GM18511 (cell line): ENCODE results near the gene SLITRK2.

Source experiments
- ATAC-seq: cut with Tn5 transposase; IDR thresholded peaks from one replicate; pipeline ENCODE4 v1.9.1; 2021; ENCODE audit warnings: mild to moderate bottlenecking, moderate library complexity; ENCODE audit not compliant: unreplicated experiment

The SLITRK2 gene

GRCh38 chrX:145817331-145818185 is at the start of gene SLITRK2:
Gene SLITRK2 (plus strand): TSS chrX:145817829. CDS start chrX:145822426, 4,597 bp downstream.
- no peak for ATAC-seq

DNA sequence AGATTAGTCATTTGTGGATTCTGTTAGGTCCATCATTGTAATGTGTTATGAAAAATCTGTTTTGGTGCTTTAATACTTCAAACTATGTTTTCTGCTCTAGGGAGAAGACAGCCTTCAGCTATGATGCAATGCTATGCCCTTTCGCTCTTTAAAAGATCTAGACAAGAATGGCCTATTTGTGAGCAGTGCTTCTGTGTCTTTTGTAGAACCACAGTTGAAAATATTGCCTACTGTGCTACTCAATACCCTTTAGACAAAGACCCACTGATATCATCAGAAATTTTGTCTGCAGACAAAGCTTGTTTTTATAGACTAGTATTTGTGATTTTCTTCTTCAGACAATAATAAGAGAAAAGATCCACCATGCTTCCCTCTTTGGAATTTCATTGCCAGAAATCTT is 44.6 kb upstream of the SLITRK2 start:
- no peak for ATAC-seq

DNA sequence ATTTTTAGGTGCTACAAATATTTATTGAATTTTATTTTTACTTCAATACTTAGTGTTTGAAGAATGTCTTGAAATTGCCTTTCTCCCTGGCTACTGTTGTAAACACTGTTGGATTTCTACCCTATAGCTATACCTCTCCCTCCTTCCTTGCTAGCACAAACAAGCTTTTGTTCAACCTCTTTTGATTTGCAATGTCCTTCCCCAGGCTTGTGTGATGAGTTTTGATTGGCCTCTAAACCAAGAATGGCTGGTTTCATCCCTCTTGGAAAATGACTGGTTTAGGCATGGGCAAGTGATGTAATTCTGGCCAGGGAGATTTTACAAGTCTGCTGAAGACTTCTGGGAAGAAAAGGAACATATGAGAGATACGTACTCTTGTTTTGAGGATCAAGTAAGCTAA is 25.3 kb upstream of the SLITRK2 start:
- ATAC-seq: no peak

GRCh38 chrX:145803508-145803907 is 14.1 kb upstream of the SLITRK2 start:
- no peak for ATAC-seq

- no peak for ATAC-seq
These were observed 4.5 kb upstream of the SLITRK2 start for GRCh38 chrX:145813081-145813480.

- no peak for ATAC-seq
These were observed 871 bp upstream of the SLITRK2 start for GRCh38 chrX:145816601-145817315.

DNA sequence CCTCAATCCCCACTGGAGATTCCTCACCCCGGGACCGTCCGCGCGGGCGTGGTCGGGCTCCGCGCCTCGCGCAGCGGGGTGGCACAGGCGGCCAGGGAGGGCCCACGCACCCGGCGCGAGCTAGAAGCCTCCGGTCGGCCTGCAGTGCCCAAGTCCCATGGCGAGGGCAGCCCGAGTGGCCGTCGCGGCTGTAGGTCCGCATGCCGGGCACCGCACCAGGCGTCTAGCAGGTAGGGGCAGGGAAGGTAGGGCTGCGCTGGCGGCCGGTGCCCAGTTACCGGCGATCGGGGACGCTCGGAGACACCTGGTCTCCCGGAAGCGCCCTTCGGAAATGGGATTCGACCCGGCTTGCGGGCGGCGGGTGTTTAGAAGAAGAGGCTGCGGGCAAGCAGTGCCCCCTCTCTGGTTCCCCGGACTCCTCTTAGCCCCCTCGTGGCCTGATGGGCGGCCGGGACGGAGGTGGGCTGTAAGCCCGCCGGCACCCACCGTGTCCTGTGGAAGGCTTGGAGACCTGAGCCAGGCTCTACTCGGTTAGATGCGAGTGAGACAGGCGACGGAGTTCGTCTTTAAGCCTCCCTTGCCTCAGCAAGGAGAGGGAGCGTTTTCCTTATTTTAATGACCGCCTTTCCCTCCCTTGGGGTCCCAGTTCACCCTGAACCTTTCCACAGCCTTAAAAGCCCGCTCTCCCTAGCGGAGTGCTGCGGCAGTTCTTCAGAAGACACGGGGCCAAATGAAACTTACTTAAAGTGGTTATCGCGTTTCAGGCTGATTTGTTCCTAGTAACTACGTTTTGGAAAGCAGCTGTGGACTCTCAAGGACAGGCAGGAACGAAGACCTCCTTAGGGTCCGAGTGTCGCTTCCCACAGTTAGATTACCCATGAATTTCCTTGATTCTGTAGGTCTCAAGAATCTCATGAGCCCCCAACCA is 821 bp downstream of the SLITRK2 start:
- ATAC-seq: no peak

DNA sequence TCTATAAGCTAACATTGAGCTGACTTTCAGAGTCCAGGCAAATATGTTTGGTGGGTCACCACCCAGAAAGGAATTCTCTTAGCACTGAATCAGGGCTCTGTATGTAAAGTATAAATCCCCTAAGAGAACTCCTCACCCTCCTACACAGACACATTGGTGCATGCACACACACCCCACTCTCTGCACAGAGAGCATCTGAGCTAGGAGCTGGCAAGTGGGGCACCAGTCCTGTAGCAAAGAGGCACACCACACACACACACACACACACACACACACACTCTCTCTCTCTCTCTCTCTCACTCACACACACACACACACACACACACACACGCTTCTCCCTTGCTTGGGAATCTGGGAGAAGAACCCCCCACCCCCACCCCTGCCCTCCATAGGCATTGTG is 3.2 kb downstream of the SLITRK2 start:
- ATAC-seq: no peak

DNA sequence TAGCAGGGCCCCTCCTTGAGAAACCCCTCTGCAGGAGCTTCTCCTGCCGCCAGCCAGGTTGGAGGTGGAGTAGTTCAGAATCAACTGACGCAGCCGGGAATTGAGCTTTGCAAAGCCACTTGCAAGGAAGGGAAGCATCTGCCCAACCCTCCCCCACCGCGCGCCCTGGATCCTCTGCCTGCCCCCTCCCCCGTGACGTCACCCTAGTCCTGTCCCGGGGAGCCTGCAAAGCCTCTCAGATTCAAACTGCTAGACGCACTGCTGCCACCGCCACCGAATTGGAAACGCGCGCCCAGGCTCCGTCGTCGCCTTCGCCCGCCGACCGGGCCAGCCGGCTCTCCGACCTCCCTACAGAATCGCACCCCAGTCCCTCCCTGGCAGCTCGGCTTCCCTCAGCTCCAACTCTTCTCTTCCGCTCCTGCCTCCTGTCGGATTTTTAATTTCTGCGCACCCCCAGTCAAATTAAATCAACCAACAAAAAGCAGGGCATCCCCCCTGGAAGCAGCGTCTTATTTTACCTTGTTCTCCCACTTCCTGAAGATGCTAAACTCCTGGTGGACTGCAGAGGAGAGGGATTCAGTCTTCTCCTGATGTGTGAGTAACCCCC is 3.8 kb downstream of the SLITRK2 start:
- no peak for ATAC-seq

DNA sequence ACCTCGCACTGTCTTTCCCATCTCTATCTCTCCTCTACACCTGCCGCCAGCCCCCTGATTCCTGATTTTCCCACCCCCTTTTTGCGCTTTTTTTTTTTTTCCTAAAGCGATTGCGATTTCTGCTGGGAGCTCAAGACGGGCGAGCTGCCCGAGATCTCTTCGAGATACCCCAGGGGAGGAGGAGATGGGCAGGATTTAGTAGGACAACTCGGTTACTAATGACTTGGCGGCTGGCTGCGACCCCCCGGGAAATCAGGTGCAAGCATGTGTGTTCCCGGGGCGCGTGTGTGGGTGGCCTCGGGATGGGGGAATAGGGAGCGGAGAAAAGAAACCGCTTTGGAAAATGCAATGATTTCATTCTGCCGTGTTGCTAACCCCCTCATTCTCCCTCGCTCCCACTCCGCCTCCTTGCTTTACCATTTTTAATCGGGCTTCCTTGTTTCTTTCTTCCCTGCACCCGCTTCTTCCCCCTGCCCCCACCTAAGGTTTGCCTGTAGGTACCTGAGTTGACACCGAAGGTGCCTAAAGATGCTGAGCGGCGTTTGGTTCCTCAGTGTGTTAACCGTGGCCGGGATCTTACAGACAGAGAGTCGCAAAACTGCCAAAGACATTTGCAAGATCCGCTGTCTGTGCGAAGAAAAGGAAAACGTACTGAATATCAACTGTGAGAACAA is 4.4 kb downstream of the SLITRK2 start:
- no peak for ATAC-seq

DNA sequence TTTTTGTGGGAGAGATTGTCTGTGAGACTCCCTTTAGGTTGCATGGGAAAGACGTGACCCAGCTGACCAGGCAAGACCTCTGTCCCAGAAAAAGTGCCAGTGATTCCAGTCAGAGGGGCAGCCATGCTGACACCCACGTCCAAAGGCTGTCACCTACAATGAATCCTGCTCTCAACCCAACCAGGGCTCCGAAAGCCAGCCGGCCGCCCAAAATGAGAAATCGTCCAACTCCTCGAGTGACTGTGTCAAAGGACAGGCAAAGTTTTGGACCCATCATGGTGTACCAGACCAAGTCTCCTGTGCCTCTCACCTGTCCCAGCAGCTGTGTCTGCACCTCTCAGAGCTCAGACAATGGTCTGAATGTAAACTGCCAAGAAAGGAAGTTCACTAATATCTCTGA is 5.5 kb downstream of the SLITRK2 start:
- ATAC-seq: no peak

- no peak for ATAC-seq
These were observed 8.3 kb downstream of the SLITRK2 start for GRCh38 chrX:145825896-145826295.

DNA sequence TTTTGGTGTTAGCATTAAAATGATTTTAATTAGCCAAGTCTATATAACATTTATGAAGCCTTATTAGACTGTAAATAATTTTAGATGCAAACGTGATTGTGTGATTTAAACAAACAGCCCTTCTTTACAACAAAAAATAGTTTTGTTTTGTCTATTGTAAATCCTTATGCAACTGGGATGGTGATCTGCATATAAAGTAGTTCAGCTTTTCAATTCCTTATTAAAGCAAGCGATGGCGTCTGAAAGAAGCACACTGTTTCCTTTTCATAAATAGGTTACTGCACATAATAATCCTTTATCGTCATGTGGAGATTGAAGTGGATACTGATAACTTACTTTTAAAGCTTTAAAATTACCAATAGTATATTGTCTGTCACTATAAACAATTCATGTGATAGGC is 8.8 kb downstream of the SLITRK2 start:
- no peak for ATAC-seq

- ATAC-seq: no peak
These were observed 15.2 kb downstream of the SLITRK2 start for GRCh38 chrX:145832796-145833195.

- no peak for ATAC-seq
These were observed 22.9 kb downstream of the SLITRK2 start for GRCh38 chrX:145840531-145840930.

DNA sequence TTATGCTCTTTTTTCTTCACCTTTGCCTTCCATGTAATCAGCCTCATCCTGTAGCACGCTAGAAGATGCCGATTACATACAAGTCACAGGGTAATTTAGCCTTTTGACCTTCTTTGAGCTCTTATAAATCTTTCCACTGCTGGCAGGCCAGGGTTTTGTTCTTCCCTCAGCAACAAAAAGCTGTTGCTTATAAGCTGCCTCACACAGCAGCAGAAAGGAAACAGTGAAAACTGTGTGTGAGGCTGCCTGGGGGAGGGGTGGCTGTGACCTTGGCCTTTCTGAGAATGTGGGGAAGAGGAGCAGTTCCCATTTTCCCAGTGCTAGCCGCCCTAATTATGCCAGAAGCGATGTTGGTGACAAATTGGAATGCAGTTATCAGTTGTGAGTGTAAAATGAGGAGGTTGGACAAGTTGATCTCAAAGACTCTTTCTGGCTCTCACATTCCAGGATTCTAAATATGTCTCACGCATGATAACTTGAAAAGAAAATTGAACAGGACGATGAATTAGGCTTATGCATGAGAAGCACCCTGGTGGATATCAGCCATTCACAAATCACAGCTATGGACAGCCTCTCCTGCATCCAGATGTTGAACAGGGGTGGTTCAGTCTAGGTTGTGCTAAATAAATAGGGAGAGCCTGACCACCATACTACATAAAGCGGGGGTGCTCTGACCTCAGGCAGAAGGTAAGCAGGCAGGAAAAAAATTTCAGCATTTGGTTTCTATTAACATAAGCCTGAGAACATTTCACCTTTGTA is 25.7 kb downstream of the SLITRK2 start:
- no peak for ATAC-seq

DNA sequence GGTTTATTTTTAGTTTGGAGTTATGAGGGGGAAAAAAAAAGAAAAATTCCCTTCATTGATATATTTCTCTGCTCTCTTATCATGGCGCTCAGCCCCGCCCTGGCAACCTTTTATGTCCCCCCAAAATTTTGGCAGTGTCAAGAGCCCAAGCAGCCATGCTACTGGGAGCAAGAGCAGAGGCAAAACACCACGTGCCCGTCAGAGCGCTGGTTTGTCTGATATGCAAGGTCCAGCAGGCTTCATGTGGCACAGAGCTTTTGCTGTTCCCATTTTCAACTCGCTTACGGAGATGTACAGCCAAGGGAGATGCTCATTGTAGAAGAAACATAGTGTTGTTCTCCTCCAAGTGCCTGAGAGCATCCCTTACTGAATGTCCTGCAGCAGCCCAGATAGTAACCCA is 27.3 kb downstream of the SLITRK2 start:
- no peak for ATAC-seq

DNA sequence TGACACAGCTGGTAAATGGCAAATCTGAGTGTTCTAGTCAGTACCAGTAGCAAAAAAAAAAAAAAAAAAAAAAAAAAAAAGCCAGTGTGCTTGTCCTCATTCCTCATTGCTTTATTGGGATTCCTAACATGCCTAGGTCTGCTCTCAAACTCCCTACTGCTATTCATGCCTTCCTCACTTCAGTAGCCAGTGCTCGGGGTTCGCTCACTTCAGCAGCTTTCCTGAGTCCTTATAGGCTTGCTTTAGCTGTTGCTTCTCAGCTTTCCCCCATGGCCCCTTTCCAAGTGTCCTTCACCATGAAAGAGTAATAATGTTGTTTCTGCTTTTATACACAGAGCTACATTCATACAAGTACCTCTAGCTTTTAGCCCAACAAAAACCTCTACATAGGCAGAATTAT is 30.8 kb downstream of the SLITRK2 start:
- ATAC-seq: no peak

DNA sequence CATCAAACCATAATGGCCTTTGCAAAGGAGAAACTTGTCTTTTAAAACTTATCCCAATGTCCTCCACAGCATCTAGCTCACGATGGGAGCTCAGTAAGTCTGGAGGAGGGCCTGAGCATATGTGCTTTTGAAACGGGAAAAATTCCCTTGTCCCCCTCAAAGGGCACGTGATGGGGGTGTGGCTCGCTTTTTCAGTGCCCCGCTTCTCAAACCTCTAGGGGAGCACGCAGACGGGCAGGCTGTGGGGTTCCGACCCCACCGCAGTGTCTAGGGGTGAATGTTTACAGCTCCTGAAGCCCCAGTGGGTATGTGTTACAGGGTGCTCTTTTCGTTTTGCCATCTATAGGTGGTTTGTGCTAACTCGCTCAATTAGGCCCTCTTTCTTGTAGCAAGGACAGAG is 31.2 kb downstream of the SLITRK2 start:
- no peak for ATAC-seq

DNA sequence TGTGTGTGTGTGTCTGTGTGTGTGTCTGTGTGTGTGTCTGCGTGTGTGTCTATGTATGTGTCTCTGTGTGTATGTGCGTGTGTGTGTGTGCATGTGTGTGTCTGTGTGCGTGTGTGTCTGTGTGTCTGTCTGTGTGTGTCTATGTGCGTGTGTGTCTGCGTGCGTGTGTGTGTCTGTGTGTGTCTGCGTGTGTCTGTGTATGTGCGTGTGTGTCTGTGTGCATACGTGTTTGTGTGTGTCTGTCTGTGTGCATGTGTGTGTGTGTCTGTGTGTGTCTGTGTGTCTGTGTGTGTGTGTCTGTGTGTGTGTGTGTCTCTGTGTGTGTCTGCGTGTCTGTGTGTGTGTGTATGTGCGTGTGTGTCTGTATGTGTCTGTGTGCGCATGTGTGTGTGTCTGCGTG is 35.6 kb downstream of the SLITRK2 start:
- no peak for ATAC-seq
